SK-N-MC (cell line): Measurements from ENCODE around the gene DPH7.
A peak's percentile ranks its signal among the peaks of the same experiment; 100 is the strongest.

Source experiments
- EZH2 ChIP-seq: fragments of 200-600 bp; sonication (generic); IDR thresholded peaks from one replicate; pipeline ENCODE4 v1.6.1; 2017; ENCODE audit warnings: antibody characterized with exemption
- POLR2AphosphoS5 ChIP-seq: IDR thresholded peaks from 2 replicates; pipeline ENCODE4 v1.6.1; 2012; ENCODE audit warnings: mild to moderate bottlenecking, low read depth, low read length, borderline replicate concordance

GRCh38 chr9:137611623-137612609 lies 33.2 kb upstream of the DPH7 start:
- TF ChIP-seq POLR2AphosphoS5 (peak; percentile 30; the same call in 1 of the 2 replicates), EZH2 (no peak)
